A549 (cell line): ENCODE measurements around the gene PPA1. TPM values are rescaled to one million over a fixed set of nuclear protein-coding genes. Genes with fewer than 3 reads are reported as not detected.

ENCODE experiments used
- ATAC-seq, 2 experiments: fragments of 200-7000 bp in 1 of 2; fragments of >200 bp in 1 of 2; cut with Nextera tagmentation in 1 of 2; cut with Tn5 transposase in 1 of 2; 3 replicates each; pipeline versions ENCODE4 v1.8.0 to v1.9.1; 2018 to 2020; ENCODE audit warnings: mild to moderate bottlenecking in 1 of 2, moderate library complexity in 1 of 2
- CTCF ChIA-PET: fragments of 300-600 bp; sonication (Branson Sonifier 250); formaldehyde crosslinking; extraction: SDS; loops from one replicate; lab custom pipeline; 2021; ENCODE audit warnings: antibody characterized with exemption, inconsistent platforms; lab: Yijun Ruan, JAX
- POLR2A ChIA-PET: fragments of 350-600 bp; formaldehyde crosslinking; extraction: SDS; loops from one replicate; lab custom pipeline; 2021; ENCODE audit warnings: antibody characterized with exemption, inconsistent platforms; lab: Yijun Ruan, JAX
- DNase-seq, 2 experiments: peaks; one replicate each; pipeline versions ENCODE4 v3.0.0 to v3.0.0-alpha.2; 2011 to 2016; ENCODE audit warnings: low read depth in 1 of 2, low spot score in 1 of 2
- FAIRE-seq: peaks from 2 replicates; lab custom pipeline; 2011; peaks lifted over from hg19 to GRCh38; lab: Jason Lieb, UNC
- H3K27ac ChIP-seq, 2 experiments: fragments of >200 bp; sonication (Bioruptor Twin); formaldehyde crosslinking; 3 replicates each; pipeline ENCODE4 v1.5.1; 2016 to 2017
- H3K4me1 ChIP-seq: fragments of >200 bp; sonication (Bioruptor Twin); formaldehyde crosslinking; 3 replicates; pipeline ENCODE4 v1.6.1; 2016
- H3K4me2 ChIP-seq: fragments of >200 bp; sonication (Bioruptor Twin); formaldehyde crosslinking; 3 replicates; pipeline ENCODE4 v1.6.1; 2016
- H3K4me3 ChIP-seq: fragments of >200 bp; sonication (Bioruptor Twin); formaldehyde crosslinking; 3 replicates; pipeline ENCODE4 v1.5.1; 2016
- H3K9me3 ChIP-seq: fragments of >200 bp; sonication (Bioruptor Twin); formaldehyde crosslinking; 3 replicates; pipeline ENCODE4 v1.6.1; 2016
- CHD4 ChIP-seq: fragments of 200-600 bp; sonication (generic); IDR thresholded peaks from 2 replicates; pipeline ENCODE4 v1.6.1; 2016; ENCODE audit warnings: antibody characterized with exemption, mild to moderate bottlenecking, borderline replicate concordance
- CTCF ChIP-seq: fragments of >200 bp; sonication (Bioruptor Twin); formaldehyde crosslinking; IDR thresholded peaks from 3 replicates; pipeline ENCODE4 v1.5.1; 2016
- EP300 ChIP-seq, 2 experiments: fragments of >200 bp; sonication (Bioruptor Twin); formaldehyde crosslinking; IDR thresholded peaks; 2 replicates in 1 of 2; 3 replicates in 1 of 2; pipeline ENCODE4 v1.6.1; 2016 to 2017
- FOSL2 ChIP-seq, 2 experiments: fragments of 450-650 bp in 1 of 2; fragments of >200 bp in 1 of 2; sonication (Bioruptor Twin) in 1 of 2; formaldehyde crosslinking; IDR thresholded peaks; 2 replicates each; pipeline versions ENCODE4 v1.5.0 to v1.6.1; 2016 to 2020; ENCODE audit warnings: mild to moderate bottlenecking in 1 of 2, moderate library complexity in 1 of 2
- HES2 ChIP-seq: fragments of >200 bp; sonication (Bioruptor Twin); formaldehyde crosslinking; IDR thresholded peaks from 2 replicates; pipeline ENCODE4 v1.6.1; 2016
- HEYL ChIP-seq: fragments of 250-450 bp; sonication (Bioruptor Pico); IDR thresholded peaks from 2 replicates; pipeline ENCODE4 v1.8.0; 2021; ENCODE audit warnings: mild to moderate bottlenecking, moderate library complexity
- HMGXB4 ChIP-seq: fragments of 250-450 bp; sonication (Bioruptor Pico); IDR thresholded peaks from 2 replicates; pipeline ENCODE4 v1.5.0; 2021; ENCODE audit warnings: mild to moderate bottlenecking, moderate library complexity, borderline replicate concordance
- HOXB5 ChIP-seq: fragments of 250-450 bp; sonication (Bioruptor Pico); IDR thresholded peaks from 2 replicates; pipeline ENCODE4 v1.5.0; 2020; ENCODE audit warnings: mild to moderate bottlenecking, moderate library complexity
- JUN ChIP-seq, 2 experiments: fragments of >200 bp; sonication (Bioruptor Twin); formaldehyde crosslinking; IDR thresholded peaks; 2 replicates in 1 of 2; 3 replicates in 1 of 2; pipeline ENCODE4 v1.6.1; 2016 to 2017
- NFE2L2 ChIP-seq: fragments of 150-350 bp; conservative IDR thresholded peaks from 2 replicates; pipeline ENCODE4 v1.6.1; 2014; ENCODE audit warnings: low read length
- NPAS2 ChIP-seq: fragments of 250-450 bp; sonication (Bioruptor Pico); IDR thresholded peaks from 2 replicates; pipeline ENCODE4 v1.8.0; 2022; ENCODE audit warnings: mild to moderate bottlenecking, moderate library complexity, borderline replicate concordance
- NR3C1 ChIP-seq: fragments of >200 bp; sonication (Bioruptor Twin); formaldehyde crosslinking; IDR thresholded peaks from 3 replicates; pipeline ENCODE4 v1.6.1; 2017
- PBX3 ChIP-seq: IDR thresholded peaks from 2 replicates; pipeline ENCODE4 v1.6.1; 2012
- PHF8 ChIP-seq: fragments of 200-600 bp; sonication (generic); IDR thresholded peaks from 2 replicates; pipeline ENCODE4 v1.6.1; 2016; ENCODE audit warnings: low read depth, mild to moderate bottlenecking, antibody characterized with exemption, moderate library complexity, borderline replicate concordance
- RARB ChIP-seq: fragments of 250-450 bp; sonication (Bioruptor Pico); IDR thresholded peaks from 2 replicates; pipeline ENCODE4 v1.8.0; 2021; ENCODE audit warnings: mild to moderate bottlenecking, moderate library complexity
- RCOR1 ChIP-seq: fragments of 150-350 bp; IDR thresholded peaks from 2 replicates; pipeline ENCODE4 v1.6.1; 2014; ENCODE audit warnings: antibody characterized with exemption, low read length, low read depth
- REST ChIP-seq: fragments of 200-600 bp; sonication (generic); IDR thresholded peaks from 2 replicates; pipeline ENCODE4 v1.6.1; 2016; ENCODE audit warnings: antibody characterized with exemption, mild to moderate bottlenecking, moderate library complexity
- RFX5 ChIP-seq: fragments of 450-650 bp; IDR thresholded peaks from 2 replicates; pipeline ENCODE4 v1.7.1; 2014; ENCODE audit warnings: antibody characterized with exemption, mild to moderate bottlenecking, moderate library complexity
- SMC3 ChIP-seq: fragments of >200 bp; sonication (Bioruptor Twin); formaldehyde crosslinking; IDR thresholded peaks from 3 replicates; pipeline ENCODE4 v1.6.1; 2018; ENCODE audit warnings: inconsistent platforms
- SREBF2 ChIP-seq: fragments of 450-650 bp; IDR thresholded peaks from 2 replicates; pipeline ENCODE4 v1.6.1; 2014; ENCODE audit warnings: mild to moderate bottlenecking, moderate library complexity
- TP53 ChIP-seq: fragments of 250-450 bp; sonication (Bioruptor Pico); IDR thresholded peaks from 2 replicates; pipeline ENCODE4 v1.5.0; 2021; ENCODE audit warnings: mild to moderate bottlenecking, moderate library complexity
- ZC3H11A ChIP-seq: fragments of 450-650 bp; IDR thresholded peaks from 2 replicates; pipeline ENCODE4 v1.6.1; 2014; ENCODE audit warnings: antibody characterized with exemption, mild to moderate bottlenecking
- WGBS: methylation state at CpG from one replicate; pipeline ENCODE4 v1.1.6; 2017; ENCODE audit errors: missing lambda C conversion rate; 5-methylcytosine and 5-hydroxymethylcytosine counted together
- polyA plus RNA-seq, 4 experiments: library from polyadenylated mRNA; depleted of rRNA in 3 of 4; stranded (reverse); fragments of >200 nt; fragmentation: RNase III in 1 of 4; extraction: RNeasy Plus Mini Kit Qiagen cat#74134 plus additional on column Dnase treatment in 1 of 4; gene quantifications; 2 replicates in 3 of 4; 3 replicates in 1 of 4; pipeline ENCODE4 v1.2.3, GENCODE V29; 2011 to 2017

Gene PPA1
- polyA plus RNA-seq, 2 of the 4 experiments (the other 2 are of a cell fraction) = 205 to 273 TPM

- H3K4me1 ChIP-seq = no peaks in the 10 kb centered on the region
- no peak for DNase-seq
- ATAC-seq = no peak
- POLR2A ChIA-PET = no interaction called here
- no peak overlapping the region for H3K27ac ChIP-seq
- H3K9me3 ChIP-seq = 0 out of 3 replicates have a peak, but pooled peaks cover 5% of the 10 kb centered on the region
- TF ChIP-seq SREBF2 (no peak), CHD4 (no peak), RCOR1 (no peak), CTCF (no peak), PHF8 (no peak), NPAS2 (CRISPR knock-in tag) (no peak), SMC3 (no peak), HOXB5 (CRISPR knock-in tag) (no peak), EP300 (IDR thresholded peaks at IDR 0.05) (no peak), JUN (IDR thresholded peaks at IDR 0.05) (no peak), ZC3H11A (no peak)
- CTCF ChIA-PET = interaction anchor here (0.6 to 1.9 kb wide), 6 partner anchors 8 to 113 kb away, joined by 3 to 5 read pairs (median 4); no protein-coding TSS in a partner anchor
- H3K4me3 ChIP-seq = no peak overlapping the region
- 78% methylated on average over 11 of the region's 11 CpGs for WGBS
- H3K4me2 ChIP-seq = no peak overlapping the region
- no peak for FAIRE-seq
Observed at GRCh38 chr10:70250961-70251680, 17.9 kb upstream of the PPA1 start.

GRCh38 chr10:70247360-70247759 is 14.1 kb upstream of the PPA1 start:
- Histone ChIP-seq H3K27ac (no peak overlapping the region), H3K9me3 (0 out of 3 replicates have a peak, but pooled peaks cover 5% of the 10 kb centered on the region), H3K4me1 (no peaks in the 10 kb centered on the region), H3K4me3 (no peak overlapping the region)
- no peak for DNase-seq
- CTCF ChIA-PET = interaction anchor here (2.0 kb wide), 1 partner anchor 13 kb away, joined by 5 read pairs; no protein-coding TSS in a partner anchor
- no peak for ATAC-seq
- POLR2A ChIA-PET = no interaction called here
- 33% methylated on average over 6 of the region's 6 CpGs for WGBS
- TF ChIP-seq NFE2L2 = no peak
- TF ChIP-seq EP300 (IDR thresholded peaks at IDR 0.05) = no peak
- no peak for TF ChIP-seq PBX3
- no peak for TF ChIP-seq RARB
- TF ChIP-seq REST = no peak
- TF ChIP-seq SMC3 = no peak
- TF ChIP-seq NR3C1 = no peak
- TF ChIP-seq TP53 (CRISPR knock-in tag) = no peak
- no peak for TF ChIP-seq HMGXB4 (CRISPR knock-in tag)
- no peak for TF ChIP-seq CTCF
- TF ChIP-seq SREBF2 = no peak
- TF ChIP-seq HES2 = no peak
- TF ChIP-seq FOSL2 (IDR thresholded peaks at IDR 0.05) = no peak
- no peak for TF ChIP-seq FOSL2 (CRISPR knock-in tag; IDR thresholded peaks at IDR 0.05)
- TF ChIP-seq HEYL (CRISPR knock-in tag) = no peak
- no peak for TF ChIP-seq RFX5
- no peak for TF ChIP-seq JUN (IDR thresholded peaks at IDR 0.05)
- TF ChIP-seq, all 56 proteins: peak for 0
- FAIRE-seq = no peak
- H3K4me2 ChIP-seq = no peak overlapping the region
